Fibroblast of lung (primary cell): ENCODE data around the gene SPRYD3. TPM values are rescaled to one million over a fixed set of nuclear protein-coding genes. Genes with fewer than 3 reads are reported as not detected.

Source experiments
- DNase-seq, 2 donors: peaks; one replicate each; pipeline versions ENCODE4 v3.0.0 to v3.0.0-alpha.2; 2010; ENCODE audit warnings: low read depth in 2 of 2
- H2AFZ ChIP-seq: 2 replicates; pipeline ENCODE4 v1.5.1; 2012; ENCODE audit warnings: low read length, control low read depth, inconsistent platforms
- H3K27ac ChIP-seq: 2 replicates; pipeline ENCODE4 v1.5.1; 2011; ENCODE audit warnings: low read length, control low read depth; ENCODE audit not compliant: insufficient read depth
- H3K27me3 ChIP-seq: 2 replicates; pipeline ENCODE4 v1.5.1; 2011; ENCODE audit warnings: mild to moderate bottlenecking, low read length; ENCODE audit not compliant: control insufficient read depth, insufficient read depth
- H3K36me3 ChIP-seq: 2 replicates; pipeline ENCODE4 v1.5.1; 2011; ENCODE audit warnings: low read length; ENCODE audit not compliant: control insufficient read depth, insufficient read depth
- H3K4me1 ChIP-seq: 2 replicates; pipeline ENCODE4 v1.5.1; 2011; ENCODE audit warnings: low read length; ENCODE audit not compliant: control insufficient read depth, insufficient read depth; ENCODE audit errors: extremely low read depth
- H3K4me2 ChIP-seq: 2 replicates; pipeline ENCODE4 v1.5.1; 2011; ENCODE audit warnings: low read length, control low read depth; ENCODE audit not compliant: insufficient read depth; ENCODE audit errors: extremely low read depth
- H3K4me3 ChIP-seq, 4 experiments: fragments of 200-600 bp in 1 of 4; sonication (generic) in 1 of 4; replicated peaks in 1 of 4; 2 replicates each; pipeline ENCODE4 v1.5.1; 2011 to 2016; ENCODE audit warnings: low read length in 4 of 4, low read depth in 3 of 4, mild to moderate bottlenecking in 3 of 4, control low read depth in 2 of 4, inconsistent platforms in 1 of 4, mixed read lengths in 1 of 4; ENCODE audit not compliant: insufficient read depth in 1 of 4; ENCODE audit errors: control extremely low read depth in 1 of 4
- H3K79me2 ChIP-seq: 2 replicates; pipeline ENCODE4 v1.5.1; 2012; ENCODE audit warnings: mild to moderate bottlenecking, low read length, inconsistent platforms; ENCODE audit not compliant: control insufficient read depth, insufficient read depth
- H3K9ac ChIP-seq: 2 replicates; pipeline ENCODE4 v1.5.1; 2011; ENCODE audit warnings: mild to moderate bottlenecking, low read length, control low read depth; ENCODE audit not compliant: insufficient read depth
- H3K9me3 ChIP-seq: 2 replicates; pipeline ENCODE4 v1.5.1; 2012; ENCODE audit warnings: low read depth, low read length; ENCODE audit not compliant: control insufficient read depth, insufficient read depth
- H4K20me1 ChIP-seq: 2 replicates; pipeline ENCODE4 v1.5.1; 2011; ENCODE audit warnings: low read length; ENCODE audit not compliant: control insufficient read depth, insufficient read depth; ENCODE audit errors: extremely low read depth
- EZH2 ChIP-seq: IDR thresholded peaks from 2 replicates; pipeline ENCODE4 v1.5.1; 2012; ENCODE audit warnings: low read length, control low read depth, mild to moderate bottlenecking; ENCODE audit errors: missing control alignments
- polyA plus RNA-seq, 2 donors: library from polyadenylated mRNA; depleted of rRNA in 1 of 2; stranded (reverse) in 1 of 2; unstranded in 1 of 2; fragments of >200 nt; gene quantifications; 2 replicates each; pipeline ENCODE4 v1.2.1, GENCODE V29; 2011 to 2012; ENCODE audit warnings: missing spikeins in 1 of 2
- total RNA-seq: library from RNA; depleted of rRNA; stranded (reverse); fragments of >200 nt; gene quantifications from 2 replicates; pipeline ENCODE4 v1.2.1, GENCODE V29; 2014
- TF ChIP-seq, protein P1 (sequence below), 2 donors: IDR thresholded peaks in 1 of 2; conservative IDR thresholded peaks in 1 of 2; 1 replicate in 1 of 2; 2 replicates in 1 of 2; pipeline ENCODE4 v1.5.1; 2011 to 2012; ENCODE audit warnings: low read length in 2 of 2, control low read depth in 1 of 2, inconsistent platforms in 1 of 2, low read depth in 1 of 2, mild to moderate bottlenecking in 1 of 2

SPRYD3 gene
- total and polyA plus RNA-seq, 2 donors (not counting 1 experiment from before 2014, with no cell fraction given), result 18.2 to 23.3 TPM

DNA sequence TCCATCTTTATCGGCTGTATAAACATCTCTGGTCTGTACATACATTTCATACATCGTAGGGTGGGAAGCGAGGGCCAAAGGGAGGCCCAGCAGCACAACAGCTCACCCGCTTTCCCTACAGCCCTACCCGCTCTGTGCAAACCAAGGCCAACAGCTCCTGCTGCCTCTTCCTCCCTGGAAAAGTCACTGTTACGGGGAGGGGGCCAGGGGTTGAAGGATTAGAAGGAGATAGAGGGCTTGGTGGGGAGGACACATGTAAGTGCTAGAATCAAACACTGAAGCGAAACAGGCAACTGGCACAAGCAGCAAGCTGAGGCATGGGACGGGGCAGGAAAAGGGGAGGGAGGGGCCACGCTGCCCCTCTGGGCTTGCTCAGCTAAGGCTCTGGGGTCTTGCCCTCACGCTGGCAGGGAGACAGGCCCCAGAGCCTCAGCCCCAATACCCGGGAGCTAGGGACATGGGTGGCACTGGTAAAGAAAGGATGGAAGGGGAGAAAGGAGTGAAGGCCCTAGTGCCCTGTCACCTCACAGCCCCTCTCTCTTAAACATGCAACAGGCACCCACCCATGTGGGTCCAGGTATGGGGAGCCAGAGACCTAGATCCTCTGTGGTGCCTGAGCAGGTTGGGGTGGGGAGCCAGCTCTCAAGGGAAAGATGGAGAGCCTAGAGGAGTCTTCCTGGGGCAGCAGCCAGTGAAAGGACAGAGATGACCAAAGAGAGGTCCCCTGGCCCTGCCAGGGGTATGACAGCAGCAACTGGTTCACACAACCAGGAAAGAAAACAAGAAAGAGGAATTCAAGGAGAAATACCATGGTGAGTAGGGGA is 14.4 kb downstream of the SPRYD3 start:
- no peak for DNase-seq
- no peaks in the 10 kb centered on the region for H3K27me3 ChIP-seq
- H3K9me3 ChIP-seq, result no peaks in the 10 kb centered on the region
- peaks cover 61% of the 10 kb centered on the region for H3K4me1 ChIP-seq
- TF ChIP-seq EZH2, result no peak
- TF ChIP-seq, protein P1, sequence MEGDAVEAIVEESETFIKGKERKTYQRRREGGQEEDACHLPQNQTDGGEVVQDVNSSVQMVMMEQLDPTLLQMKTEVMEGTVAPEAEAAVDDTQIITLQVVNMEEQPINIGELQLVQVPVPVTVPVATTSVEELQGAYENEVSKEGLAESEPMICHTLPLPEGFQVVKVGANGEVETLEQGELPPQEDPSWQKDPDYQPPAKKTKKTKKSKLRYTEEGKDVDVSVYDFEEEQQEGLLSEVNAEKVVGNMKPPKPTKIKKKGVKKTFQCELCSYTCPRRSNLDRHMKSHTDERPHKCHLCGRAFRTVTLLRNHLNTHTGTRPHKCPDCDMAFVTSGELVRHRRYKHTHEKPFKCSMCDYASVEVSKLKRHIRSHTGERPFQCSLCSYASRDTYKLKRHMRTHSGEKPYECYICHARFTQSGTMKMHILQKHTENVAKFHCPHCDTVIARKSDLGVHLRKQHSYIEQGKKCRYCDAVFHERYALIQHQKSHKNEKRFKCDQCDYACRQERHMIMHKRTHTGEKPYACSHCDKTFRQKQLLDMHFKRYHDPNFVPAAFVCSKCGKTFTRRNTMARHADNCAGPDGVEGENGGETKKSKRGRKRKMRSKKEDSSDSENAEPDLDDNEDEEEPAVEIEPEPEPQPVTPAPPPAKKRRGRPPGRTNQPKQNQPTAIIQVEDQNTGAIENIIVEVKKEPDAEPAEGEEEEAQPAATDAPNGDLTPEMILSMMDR (conservative IDR thresholded peaks at IDR 0.05 in 1 of 2, IDR thresholded peaks at IDR 0.05 in 1 of 2; ENCODE audit: low read depth in 1 of 2, low read length in 2 of 2), result no peak
- H3K9ac ChIP-seq, result no peak overlapping the region
- H3K4me2 ChIP-seq, result no peak overlapping the region
- no peak overlapping the region for H2AFZ ChIP-seq
- H3K27ac ChIP-seq, result peak overlapping the region; percentile 69
- H3K36me3 ChIP-seq, result peaks cover 29% of the 10 kb centered on the region
- no peak overlapping the region for H3K4me3 ChIP-seq
- no peaks in the 10 kb centered on the region for H4K20me1 ChIP-seq
- H3K79me2 ChIP-seq, result no peaks in the 10 kb centered on the region

DNA sequence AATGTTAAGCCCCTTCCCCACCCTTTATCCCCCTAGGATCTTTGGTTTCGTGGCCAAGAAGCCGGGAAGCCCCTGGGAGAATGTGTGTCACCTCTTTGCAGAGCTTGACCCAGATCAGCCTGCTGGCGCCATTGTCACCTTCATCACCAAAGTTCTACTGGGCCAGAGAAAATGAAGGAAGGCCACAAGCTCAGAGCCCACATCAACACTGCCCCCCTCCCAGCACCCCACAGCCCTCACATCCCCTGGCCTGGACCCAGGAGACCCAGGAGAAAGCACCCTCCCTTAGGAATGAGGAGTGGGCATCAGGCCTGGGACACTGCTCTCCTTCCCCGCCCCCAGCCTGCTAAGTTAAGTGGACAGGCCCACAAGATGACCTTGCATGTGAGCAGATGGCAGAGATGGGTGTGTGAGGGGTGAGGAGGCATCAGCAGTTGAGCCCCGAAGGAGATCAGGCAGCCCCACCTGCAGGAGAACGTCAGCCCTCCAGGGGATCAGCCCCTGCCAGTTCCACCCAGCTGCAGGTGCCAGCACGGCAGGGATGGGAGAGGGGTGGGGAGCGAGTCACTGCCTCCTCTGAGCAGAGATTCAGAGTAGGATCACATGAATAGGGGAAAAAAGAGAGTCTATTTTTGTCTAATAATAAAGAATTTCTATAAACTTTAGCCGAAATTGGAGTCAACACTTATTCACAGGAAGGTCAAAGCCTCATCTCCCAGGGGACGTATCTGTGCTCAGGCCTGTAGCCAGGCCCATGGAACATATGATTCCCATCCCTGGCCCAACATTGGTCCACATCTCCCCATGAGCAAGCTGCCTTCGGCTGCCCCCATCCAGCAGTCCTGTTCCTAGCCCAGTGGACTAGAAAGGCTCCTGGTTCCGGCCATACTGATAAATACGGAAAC is 15.2 kb downstream of the SPRYD3 start:
- no peak overlapping the region for H3K4me2 ChIP-seq

More for the DNA sequence above, 15.2 kb downstream of the SPRYD3 start:
- no peak overlapping the region for H3K4me3 ChIP-seq
- H4K20me1 ChIP-seq, result no peaks in the 10 kb centered on the region
- H3K9ac ChIP-seq, result no peak overlapping the region
- peaks cover 36% of the 10 kb centered on the region for H3K36me3 ChIP-seq
- peaks cover 61% of the 10 kb centered on the region for H3K4me1 ChIP-seq
- peak overlapping the region; percentile 69 for H3K27ac ChIP-seq
- no peak for TF ChIP-seq EZH2
- TF ChIP-seq, protein P1 (conservative IDR thresholded peaks at IDR 0.05 in 1 of 2, IDR thresholded peaks at IDR 0.05 in 1 of 2; ENCODE audit: low read depth in 1 of 2, low read length in 2 of 2), result no peak
- H3K27me3 ChIP-seq, result no peaks in the 10 kb centered on the region
- no peaks in the 10 kb centered on the region for H3K79me2 ChIP-seq
- no peaks in the 10 kb centered on the region for H3K9me3 ChIP-seq
- peak in 1 of 2 donors; percentile 91 for DNase-seq
- H2AFZ ChIP-seq, result no peak overlapping the region
